Dendritic cell treated with granulocyte-macrophage colony-stimulating factor and Interleukin-4, amounts not matched to agents 40 ng/mL and 50 ng/mL, for 4 days (primary cell): ENCODE results near the gene SLC11A2.
A peak's percentile ranks its signal among the peaks of the same experiment; 100 is the strongest.
"Not testable (repeated sequence)": the region's sequence is repeated elsewhere in the genome, so short reads cannot be mapped to it uniquely, and the experiment has no call there.

Experiments
- H3K27ac Mint-ChIP-seq: one replicate; pipeline ENCODE4 v1.8.0; 2022; ENCODE audit warnings: mild to moderate bottlenecking, mixed read lengths
- H3K27me3 Mint-ChIP-seq: one replicate; pipeline ENCODE4 v1.8.0; 2022; ENCODE audit warnings: mild to moderate bottlenecking, mixed read lengths
- H3K36me3 Mint-ChIP-seq: one replicate; pipeline ENCODE4 v1.8.0; 2022; ENCODE audit warnings: low read depth, mixed read lengths
- H3K4me1 Mint-ChIP-seq: one replicate; pipeline ENCODE4 v1.8.0; 2022; ENCODE audit warnings: low read depth, mixed read lengths
- H3K4me3 Mint-ChIP-seq: one replicate; pipeline ENCODE4 v1.8.0; 2022; ENCODE audit warnings: mild to moderate bottlenecking, moderate library complexity, mixed read lengths
- H3K9me3 Mint-ChIP-seq: one replicate; pipeline ENCODE4 v1.8.0; 2022; ENCODE audit warnings: mixed read lengths
- intact Hi-C: fragments of 100-400 bp; cut with micrococcal nuclease; formaldehyde crosslinking; loops from one replicate; pipeline ENCODE4 v1.15.0; 2022

Gene SLC11A2

GRCh38 chr12:51018956-51019355, 7.2 kb downstream of the SLC11A2 start:
- no peaks in the 10 kb centered on the region for H3K9me3 Mint-ChIP-seq
- H3K36me3 Mint-ChIP-seq: peaks cover 21% of the 10 kb centered on the region
- peaks cover 33% of the 10 kb centered on the region for H3K4me1 Mint-ChIP-seq
- no peaks in the 10 kb centered on the region for H3K27me3 Mint-ChIP-seq
- intact Hi-C loops: no loop called here
- no peak overlapping the region for H3K27ac Mint-ChIP-seq
- no peak overlapping the region for H3K4me3 Mint-ChIP-seq

GRCh38 chr12:51017452-51017851, 8.7 kb downstream of the SLC11A2 start:
- Mint-ChIP-seq H3K27ac (peak overlapping the region; percentile 54), H3K9me3 (no peaks in the 10 kb centered on the region), H3K4me3 (no peak overlapping the region), H3K4me1 (peaks cover 40% of the 10 kb centered on the region), H3K27me3 (no peaks in the 10 kb centered on the region), H3K36me3 (peaks cover 15% of the 10 kb centered on the region)
- intact Hi-C loops: no loop called here

GRCh38 chr12:51014467-51014866, 11.7 kb downstream of the SLC11A2 start:
- H3K4me3 Mint-ChIP-seq, intact Hi-C loops, H3K9me3 Mint-ChIP-seq, H3K27ac Mint-ChIP-seq, H3K27me3 Mint-ChIP-seq, H3K36me3 Mint-ChIP-seq: not testable (repeated sequence)
- peaks cover 49% of the 10 kb centered on the region for H3K4me1 Mint-ChIP-seq

GRCh38 chr12:51013441-51013840, 12.7 kb downstream of the SLC11A2 start:
- Mint-ChIP-seq H3K27ac (peak overlapping the region; percentile 96), H3K27me3 (no peaks in the 10 kb centered on the region), H3K4me3 (no peak overlapping the region), H3K9me3 (no peaks in the 10 kb centered on the region), H3K4me1 (peaks cover 54% of the 10 kb centered on the region), H3K36me3 (peaks cover 14% of the 10 kb centered on the region)
- intact Hi-C loops: no loop called here

GRCh38 chr12:51012570-51013236, 13.5 kb downstream of the SLC11A2 start:
- intact Hi-C loops: no loop called here
- peak overlapping the region; percentile 96 for H3K27ac Mint-ChIP-seq
- no peaks in the 10 kb centered on the region for H3K9me3 Mint-ChIP-seq
- no peaks in the 10 kb centered on the region for H3K27me3 Mint-ChIP-seq
- H3K4me3 Mint-ChIP-seq: peak overlapping the region; percentile 1
- H3K36me3 Mint-ChIP-seq: peaks cover 21% of the 10 kb centered on the region
- peaks cover 56% of the 10 kb centered on the region for H3K4me1 Mint-ChIP-seq

- Mint-ChIP-seq H3K4me1 (peaks cover 55% of the 10 kb centered on the region), H3K27me3 (no peaks in the 10 kb centered on the region), H3K36me3 (peaks cover 28% of the 10 kb centered on the region), H3K27ac (peak overlapping the region; percentile 96), H3K4me3 (peak overlapping the region; percentile 9), H3K9me3 (no peaks in the 10 kb centered on the region)
- intact Hi-C loops: no loop called here
Observed at GRCh38 chr12:51011955-51012354, 14.2 kb downstream of the SLC11A2 start.

- Mint-ChIP-seq H3K36me3 (peaks cover 57% of the 10 kb centered on the region), H3K4me3 (peak overlapping the region; percentile 87)
Observed at GRCh38 chr12:51009056-51009440, 17.1 kb downstream of the SLC11A2 start.

GRCh38 chr12:51008329-51009055, 17.7 kb downstream of the SLC11A2 start:
- H3K27ac Mint-ChIP-seq: peak overlapping the region; percentile 96
- H3K9me3 Mint-ChIP-seq: no peaks in the 10 kb centered on the region
- intact Hi-C loops: loop anchor here (2.0 to 5.0 kb wide), 2 partner anchors 16 to 81 kb away; a partner anchor contains a TSS
- peak overlapping the region; percentile 87 for H3K4me3 Mint-ChIP-seq
- no peaks in the 10 kb centered on the region for H3K27me3 Mint-ChIP-seq
- peaks cover 84% of the 10 kb centered on the region for H3K4me1 Mint-ChIP-seq
- H3K36me3 Mint-ChIP-seq: peaks cover 63% of the 10 kb centered on the region

More at GRCh38 chr12:51009056-51009440, 17.1 kb downstream of the SLC11A2 start:
- peaks cover 82% of the 10 kb centered on the region for H3K4me1 Mint-ChIP-seq
- H3K27ac Mint-ChIP-seq: peak overlapping the region; percentile 96
- no peaks in the 10 kb centered on the region for H3K27me3 Mint-ChIP-seq
- intact Hi-C loops: loop anchor here (2.0 to 5.0 kb wide), 2 partner anchors 16 to 82 kb away; a partner anchor contains a TSS
- H3K9me3 Mint-ChIP-seq: no peaks in the 10 kb centered on the region

GRCh38 chr12:51005671-51006070, 20.5 kb downstream of the SLC11A2 start:
- intact Hi-C loops: loop anchor here (5.0 kb wide), 1 partner anchor 78 kb away; a partner anchor contains a TSS
- no peak overlapping the region for H3K4me3 Mint-ChIP-seq
- H3K27me3 Mint-ChIP-seq: no peaks in the 10 kb centered on the region
- H3K36me3 Mint-ChIP-seq: peaks cover 91% of the 10 kb centered on the region
- peaks cover 70% of the 10 kb centered on the region for H3K4me1 Mint-ChIP-seq
- H3K9me3 Mint-ChIP-seq: no peaks in the 10 kb centered on the region
- no peak overlapping the region for H3K27ac Mint-ChIP-seq

- intact Hi-C loops: loop anchor here (5.0 kb wide), 1 partner anchor 78 kb away; a partner anchor contains a TSS
- H3K4me1 Mint-ChIP-seq: peaks cover 64% of the 10 kb centered on the region
Observed at GRCh38 chr12:51005030-51005429, 21.2 kb downstream of the SLC11A2 start.

GRCh38 chr12:51004504-51004903, 21.7 kb downstream of the SLC11A2 start:
- no peak overlapping the region for H3K27ac Mint-ChIP-seq
- peaks cover 97% of the 10 kb centered on the region for H3K36me3 Mint-ChIP-seq

More at GRCh38 chr12:51005030-51005429, 21.2 kb downstream of the SLC11A2 start:
- Mint-ChIP-seq H3K27ac (no peak overlapping the region), H3K4me3 (no peak overlapping the region), H3K9me3 (no peaks in the 10 kb centered on the region), H3K27me3 (no peaks in the 10 kb centered on the region), H3K36me3 (peaks cover 95% of the 10 kb centered on the region)

GRCh38 chr12:51001799-51002198, 24.4 kb downstream of the SLC11A2 start:
- Mint-ChIP-seq H3K36me3 (peaks cover 100% of the 10 kb centered on the region), H3K9me3 (no peaks in the 10 kb centered on the region), H3K27ac (peak overlapping the region; percentile 17), H3K4me1 (peaks cover 50% of the 10 kb centered on the region), H3K4me3 (no peak overlapping the region), H3K27me3 (no peaks in the 10 kb centered on the region)
- intact Hi-C loops: no loop called here

More at GRCh38 chr12:51004504-51004903, 21.7 kb downstream of the SLC11A2 start:
- Mint-ChIP-seq H3K4me3 (no peak overlapping the region), H3K9me3 (no peaks in the 10 kb centered on the region), H3K4me1 (peaks cover 61% of the 10 kb centered on the region), H3K27me3 (no peaks in the 10 kb centered on the region)
- intact Hi-C loops: no loop called here

- H3K9me3 Mint-ChIP-seq: no peaks in the 10 kb centered on the region
- peaks cover 100% of the 10 kb centered on the region for H3K36me3 Mint-ChIP-seq
- H3K4me3 Mint-ChIP-seq: no peak overlapping the region
- peaks cover 36% of the 10 kb centered on the region for H3K4me1 Mint-ChIP-seq
- H3K27ac Mint-ChIP-seq: no peak overlapping the region
- intact Hi-C loops: no loop called here
- H3K27me3 Mint-ChIP-seq: no peaks in the 10 kb centered on the region
Observed at GRCh38 chr12:51000245-51000644, 25.9 kb downstream of the SLC11A2 start.

- intact Hi-C loops: no loop called here
- Mint-ChIP-seq H3K27me3 (no peaks in the 10 kb centered on the region), H3K27ac (peak overlapping the region; percentile 53), H3K4me3 (no peak overlapping the region), H3K4me1 (peaks cover 25% of the 10 kb centered on the region), H3K36me3 (peaks cover 100% of the 10 kb centered on the region), H3K9me3 (no peaks in the 10 kb centered on the region)
Observed at GRCh38 chr12:50999093-50999492, 27.1 kb downstream of the SLC11A2 start.
